Measurements from ENCODE around the gene CPA1. TPM values are rescaled to one million over a fixed set of nuclear protein-coding genes. Genes with fewer than 3 reads are reported as not detected.

Gene CPA1
- total and polyA plus RNA-seq, 2 of the 13 experiments (the other 11 are each of a cell fraction or from before 2014, with no cell fraction given) = 0.20 to 0.58 TPM

DNA sequence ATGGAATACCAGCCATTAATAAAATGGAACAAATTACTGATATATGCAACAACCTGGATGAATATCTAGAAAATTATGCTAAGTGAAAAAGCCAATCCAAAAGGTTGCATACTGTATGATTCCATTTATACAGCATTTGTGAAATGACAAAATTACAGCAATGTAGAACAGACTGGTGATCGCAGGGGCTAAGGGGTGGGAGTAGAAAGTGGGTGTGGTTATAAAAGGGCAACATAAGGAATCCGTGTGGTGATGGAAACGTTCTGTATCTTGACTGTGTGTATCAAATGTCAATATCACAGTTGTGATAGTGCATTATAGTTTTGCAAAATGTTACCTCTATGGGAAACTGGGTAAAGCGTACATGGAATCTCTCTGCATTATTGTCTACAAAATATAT is 45.5 kb downstream of the CPA1 start:
- 0 out of 5 replicates have a peak, but pooled peaks cover 0 to 4% of the 10 kb centered on the region in 2 experiments for H3K36me3 ChIP-seq (replicated peaks in 1 of 2; ENCODE audit: control insufficient read depth in 1 of 2, insufficient read depth in 2 of 2, low read length in 2 of 2)
- no peaks in the 10 kb centered on the region for H3K9me3 ChIP-seq (ENCODE audit: low read length)
- no peak for ATAC-seq
- no peaks in the 10 kb centered on the region for H3K27me3 ChIP-seq (ENCODE audit: control insufficient read depth in 1 of 2, insufficient read depth in 2 of 2, low read length in 2 of 2)
- H3K4me3 ChIP-seq (replicated peaks in 1 of 3; ENCODE audit: insufficient read depth in 1 of 3, low read depth in 2 of 3, low read length in 3 of 3) = no peak overlapping the region
- ChIA-PET POLR2A (no interaction called here), CTCF (ENCODE audit: low intra/inter-chr PET ratio, low total read pairs) (no interaction called here)
- H3K9ac ChIP-seq (ENCODE audit: insufficient read depth, low read depth, low read length) = no peak overlapping the region
- in situ Hi-C loops (cut with HindIII; ENCODE audit: extremely low pct_ligation_motif_present, low pct_unique_long_range_greater_than_20kb) (no loop called here), intact Hi-C loops (cut with micrococcal nuclease; ENCODE audit: unreplicated experiment) (no loop called here)
- no peak overlapping the region for H3K27ac ChIP-seq (ENCODE audit: extremely low read length, insufficient read depth, low read length)
- no peak overlapping the region for H2AFZ ChIP-seq (ENCODE audit: low read length)
- TF ChIP-seq ZC3H13 (CRISPR knock-in tag; IDR thresholded peaks at IDR 0.05) (no peak), NR3C1 (CRISPR knock-in tag; IDR thresholded peaks at IDR 0.05) (no peak), LCORL (IDR thresholded peaks at IDR 0.05) (no peak), LCORL (CRISPR knock-in tag; IDR thresholded peaks at IDR 0.05) (no peak), ZNF101 (CRISPR knock-in tag; IDR thresholded peaks at IDR 0.05; ENCODE audit: borderline replicate concordance, low read depth) (no peak), SRSF4 (IDR thresholded peaks at IDR 0.05; ENCODE audit: low read depth, low read length, poor library complexity, severe bottlenecking) (no peak), IKZF4 (CRISPR knock-in tag; IDR thresholded peaks at IDR 0.05; ENCODE audit: borderline replicate concordance, low read depth, not compliant biosample characterization) (no peak), ZFP36L1 (CRISPR knock-in tag; IDR thresholded peaks at IDR 0.05) (no peak), NR2F6 (IDR thresholded peaks at IDR 0.05) (no peak), NR2F6 (CRISPR knock-in tag; IDR thresholded peaks at IDR 0.05) (no peak), ZBTB7B (CRISPR knock-in tag; IDR thresholded peaks at IDR 0.05) (no peak), ZNF326 (CRISPR knock-in tag; IDR thresholded peaks at IDR 0.05; ENCODE audit: borderline replicate concordance) (no peak), TRIM24 (CRISPR knock-in tag; IDR thresholded peaks at IDR 0.05) (no peak), ZNF224 (CRISPR knock-in tag; IDR thresholded peaks at IDR 0.05) (no peak), REPIN1 (CRISPR knock-in tag; IDR thresholded peaks at IDR 0.05; ENCODE audit: borderline replicate concordance, low read depth) (no peak), GFI1 (CRISPR knock-in tag; IDR thresholded peaks at IDR 0.05; ENCODE audit: borderline replicate concordance) (no peak), KDM2A (CRISPR knock-in tag; IDR thresholded peaks at IDR 0.05; ENCODE audit: borderline replicate concordance, low read depth) (no peak)
- TF ChIP-seq, protein P1, sequence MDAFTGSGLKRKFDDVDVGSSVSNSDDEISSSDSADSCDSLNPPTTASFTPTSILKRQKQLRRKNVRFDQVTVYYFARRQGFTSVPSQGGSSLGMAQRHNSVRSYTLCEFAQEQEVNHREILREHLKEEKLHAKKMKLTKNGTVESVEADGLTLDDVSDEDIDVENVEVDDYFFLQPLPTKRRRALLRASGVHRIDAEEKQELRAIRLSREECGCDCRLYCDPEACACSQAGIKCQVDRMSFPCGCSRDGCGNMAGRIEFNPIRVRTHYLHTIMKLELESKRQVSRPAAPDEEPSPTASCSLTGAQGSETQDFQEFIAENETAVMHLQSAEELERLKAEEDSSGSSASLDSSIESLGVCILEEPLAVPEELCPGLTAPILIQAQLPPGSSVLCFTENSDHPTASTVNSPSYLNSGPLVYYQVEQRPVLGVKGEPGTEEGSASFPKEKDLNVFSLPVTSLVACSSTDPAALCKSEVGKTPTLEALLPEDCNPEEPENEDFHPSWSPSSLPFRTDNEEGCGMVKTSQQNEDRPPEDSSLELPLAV (CRISPR knock-in tag; conservative IDR thresholded peaks at IDR 0.05; ENCODE audit: low read depth) = no peak
- TF ChIP-seq, protein P2, sequence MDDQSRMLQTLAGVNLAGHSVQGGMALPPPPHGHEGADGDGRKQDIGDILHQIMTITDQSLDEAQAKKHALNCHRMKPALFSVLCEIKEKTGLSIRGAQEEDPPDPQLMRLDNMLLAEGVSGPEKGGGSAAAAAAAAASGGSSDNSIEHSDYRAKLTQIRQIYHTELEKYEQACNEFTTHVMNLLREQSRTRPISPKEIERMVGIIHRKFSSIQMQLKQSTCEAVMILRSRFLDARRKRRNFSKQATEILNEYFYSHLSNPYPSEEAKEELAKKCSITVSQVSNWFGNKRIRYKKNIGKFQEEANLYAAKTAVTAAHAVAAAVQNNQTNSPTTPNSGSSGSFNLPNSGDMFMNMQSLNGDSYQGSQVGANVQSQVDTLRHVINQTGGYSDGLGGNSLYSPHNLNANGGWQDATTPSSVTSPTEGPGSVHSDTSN (CRISPR knock-in tag; IDR thresholded peaks at IDR 0.05; ENCODE audit: borderline replicate concordance) = no peak
- TF ChIP-seq, protein P3, sequence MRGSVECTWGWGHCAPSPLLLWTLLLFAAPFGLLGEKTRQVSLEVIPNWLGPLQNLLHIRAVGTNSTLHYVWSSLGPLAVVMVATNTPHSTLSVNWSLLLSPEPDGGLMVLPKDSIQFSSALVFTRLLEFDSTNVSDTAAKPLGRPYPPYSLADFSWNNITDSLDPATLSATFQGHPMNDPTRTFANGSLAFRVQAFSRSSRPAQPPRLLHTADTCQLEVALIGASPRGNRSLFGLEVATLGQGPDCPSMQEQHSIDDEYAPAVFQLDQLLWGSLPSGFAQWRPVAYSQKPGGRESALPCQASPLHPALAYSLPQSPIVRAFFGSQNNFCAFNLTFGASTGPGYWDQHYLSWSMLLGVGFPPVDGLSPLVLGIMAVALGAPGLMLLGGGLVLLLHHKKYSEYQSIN (CRISPR knock-in tag; IDR thresholded peaks at IDR 0.05; ENCODE audit: borderline replicate concordance) = no peak
- TF ChIP-seq, protein P4, sequence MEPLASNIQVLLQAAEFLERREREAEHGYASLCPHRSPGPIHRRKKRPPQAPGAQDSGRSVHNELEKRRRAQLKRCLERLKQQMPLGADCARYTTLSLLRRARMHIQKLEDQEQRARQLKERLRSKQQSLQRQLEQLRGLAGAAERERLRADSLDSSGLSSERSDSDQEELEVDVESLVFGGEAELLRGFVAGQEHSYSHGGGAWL (CRISPR knock-in tag; IDR thresholded peaks at IDR 0.05) = no peak
- TF ChIP-seq, protein P5, sequence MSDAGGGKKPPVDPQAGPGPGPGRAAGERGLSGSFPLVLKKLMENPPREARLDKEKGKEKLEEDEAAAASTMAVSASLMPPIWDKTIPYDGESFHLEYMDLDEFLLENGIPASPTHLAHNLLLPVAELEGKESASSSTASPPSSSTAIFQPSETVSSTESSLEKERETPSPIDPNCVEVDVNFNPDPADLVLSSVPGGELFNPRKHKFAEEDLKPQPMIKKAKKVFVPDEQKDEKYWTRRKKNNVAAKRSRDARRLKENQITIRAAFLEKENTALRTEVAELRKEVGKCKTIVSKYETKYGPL (CRISPR knock-in tag; IDR thresholded peaks at IDR 0.05) = no peak
- H4K20me1 ChIP-seq (ENCODE audit: insufficient read depth, low read length) = no peaks in the 10 kb centered on the region
- H3K4me1 ChIP-seq (ENCODE audit: insufficient read depth, low read length) = no peaks in the 10 kb centered on the region
- BruUV-seq (replicated peaks) = no TSS peak
- H3K4me2 ChIP-seq (ENCODE audit: low read depth, low read length) = no peak overlapping the region
- no peak for DNase-seq (ENCODE audit: low spot score)
- no peaks in the 10 kb centered on the region for H3K79me2 ChIP-seq (ENCODE audit: insufficient read depth, low read length)
- no peak for FAIRE-seq
- WGBS (ENCODE audit: low lambda C conversion rate) = 70% methylated on average over 4 of the region's 4 CpGs
